H1 (cell line): ENCODE results near the gene CHPF2. TPM values are rescaled to one million over a fixed set of nuclear protein-coding genes. Genes with fewer than 3 reads are reported as not detected.

Source experiments
- CTCF ChIA-PET: fragments of 300-600 bp; sonication (Branson Sonifier 250); formaldehyde crosslinking; loops from one replicate; lab custom pipeline; 2021; ENCODE audit not compliant: partially characterized antibody; lab: Charles Lee
- POLR2A ChIA-PET: fragments of 300-600 bp; sonication (Branson Sonifier 250); formaldehyde crosslinking; loops from one replicate; lab custom pipeline; 2021; ENCODE audit warnings: inconsistent platforms; ENCODE audit not compliant: partially characterized antibody; lab: Charles Lee
- DNase-seq, 2 experiments: peaks; one replicate each; pipeline versions ENCODE4 v3.0.0 to v3.0.0-alpha.2; 2010 to 2022; ENCODE audit warnings: low spot score in 2 of 2, low read depth in 1 of 2, mixed read lengths in 1 of 2
- FAIRE-seq: peaks from 2 replicates; lab custom pipeline; 2011; peaks lifted over from hg19 to GRCh38; lab: Jason Lieb, UNC
- H2AFZ ChIP-seq: 2 replicates; pipeline ENCODE4 v1.8.1; 2012; ENCODE audit warnings: low read length, inconsistent platforms
- H2AK5ac ChIP-seq: 2 replicates; pipeline ENCODE4 v1.6.1; 2013; ENCODE audit warnings: low read depth, low read length
- H2BK120ac ChIP-seq: replicated peaks from 2 replicates; pipeline ENCODE3; 2013; ENCODE audit warnings: low read depth, low read length, inconsistent platforms
- H2BK12ac ChIP-seq: 2 replicates; pipeline ENCODE4 v1.6.1; 2013; ENCODE audit warnings: low read depth, low read length
- H2BK15ac ChIP-seq: 2 replicates; pipeline ENCODE4 v1.6.1; 2013; ENCODE audit warnings: low read length
- H2BK20ac ChIP-seq: 2 replicates; pipeline ENCODE4 v1.6.1; 2013; ENCODE audit warnings: low read length
- H2BK5ac ChIP-seq: 2 replicates; pipeline ENCODE4 v1.6.1; 2013; ENCODE audit warnings: low read depth, low read length
- H3K14ac ChIP-seq: 2 replicates; pipeline ENCODE4 v1.6.1; 2013; ENCODE audit warnings: inconsistent platforms; ENCODE audit not compliant: insufficient read length
- H3K18ac ChIP-seq: 2 replicates; pipeline ENCODE4 v1.6.1; 2013; ENCODE audit warnings: low read length; ENCODE audit errors: extremely low read depth
- H3K23ac ChIP-seq: 2 replicates; pipeline ENCODE4 v1.6.1; 2013; ENCODE audit warnings: inconsistent platforms; ENCODE audit not compliant: insufficient read length
- H3K23me2 ChIP-seq: 2 replicates; pipeline ENCODE4 v1.6.1; 2013; ENCODE audit warnings: low read depth, low read length
- H3K27ac ChIP-seq: 2 replicates; pipeline ENCODE4 v1.6.1; 2011; ENCODE audit warnings: low read depth, low read length, inconsistent platforms
- H3K27me3 ChIP-seq, 4 experiments: replicated peaks in 1 of 4; 1 replicate in 1 of 4; 2 replicates in 3 of 4; pipeline versions ENCODE4 v1.6.1 to v1.8.1; 2011 to 2013; ENCODE audit warnings: low read length in 3 of 4, mild to moderate bottlenecking in 3 of 4, inconsistent platforms in 2 of 4, mixed read lengths in 2 of 4, moderate library complexity in 1 of 4; ENCODE audit not compliant: control insufficient read depth in 3 of 4, insufficient read depth in 3 of 4; ENCODE audit errors: extremely low read depth in 1 of 4
- H3K36me3 ChIP-seq, 4 experiments: 2 replicates each; pipeline versions ENCODE4 v1.6.1 to v1.8.1; 2011 to 2013; ENCODE audit warnings: mild to moderate bottlenecking in 4 of 4, low read length in 3 of 4, moderate library complexity in 2 of 4, control low read depth in 1 of 4, inconsistent platforms in 1 of 4; ENCODE audit not compliant: insufficient read depth in 4 of 4, control insufficient read depth in 2 of 4
- H3K4ac ChIP-seq: replicated peaks from 2 replicates; pipeline ENCODE3; 2013; ENCODE audit warnings: low read length, low read depth, mixed read lengths, inconsistent platforms; ENCODE audit not compliant: insufficient read length
- H3K4me1 ChIP-seq, 4 experiments: replicated peaks in 1 of 4; 1 replicate in 1 of 4; 2 replicates in 3 of 4; pipeline versions ENCODE4 v1.6.1 to v1.8.1; 2011 to 2013; ENCODE audit warnings: low read length in 3 of 4, inconsistent platforms in 2 of 4, mixed read lengths in 1 of 4; ENCODE audit not compliant: insufficient read depth in 4 of 4, control insufficient read depth in 3 of 4
- H3K4me2 ChIP-seq, 2 experiments: 2 replicates each; pipeline versions ENCODE4 v1.6.1 to v1.8.1; 2011 to 2013; ENCODE audit warnings: low read depth in 2 of 2, low read length in 2 of 2, control low read depth in 1 of 2, inconsistent platforms in 1 of 2, mild to moderate bottlenecking in 1 of 2; ENCODE audit not compliant: insufficient read depth in 1 of 2
- H3K4me3 ChIP-seq, 4 experiments: fragments of 200-600, 300-600 bp in 1 of 4; sonication (generic), shearing (Covaris generic), sonication (Bioruptor Twin) in 1 of 4; 2 replicates each; pipeline versions ENCODE4 v1.5.1 to v1.8.1; 2011 to 2016; ENCODE audit warnings: low read length in 4 of 4, low read depth in 3 of 4, control low read depth in 2 of 4, inconsistent platforms in 2 of 4, mild to moderate bottlenecking in 2 of 4, mixed read lengths in 1 of 4, moderate library complexity in 1 of 4; ENCODE audit not compliant: insufficient read depth in 2 of 4; ENCODE audit errors: extremely low read depth in 1 of 4
- H3K56ac ChIP-seq: replicated peaks from 2 replicates; pipeline ENCODE3; 2013; ENCODE audit warnings: low read depth, mild to moderate bottlenecking, mixed read lengths, low read length, inconsistent platforms; ENCODE audit not compliant: insufficient read length
- H3K79me1 ChIP-seq: 2 replicates; pipeline ENCODE4 v1.6.1; 2013; ENCODE audit warnings: low read depth, low read length, control low read depth
- H3K79me2 ChIP-seq, 2 experiments: 2 replicates each; pipeline versions ENCODE4 v1.6.1 to v1.8.1; 2012 to 2013; ENCODE audit warnings: low read length in 2 of 2, mild to moderate bottlenecking in 2 of 2, inconsistent platforms in 1 of 2; ENCODE audit not compliant: insufficient read depth in 2 of 2, control insufficient read depth in 1 of 2
- H3K9ac ChIP-seq, 4 experiments: replicated peaks in 1 of 4; 1 replicate in 1 of 4; 2 replicates in 3 of 4; pipeline versions ENCODE4 v1.6.1 to v1.8.1; 2011 to 2013; ENCODE audit warnings: low read depth in 3 of 4, low read length in 3 of 4, control low read depth in 2 of 4, mild to moderate bottlenecking in 2 of 4, moderate library complexity in 2 of 4, inconsistent platforms in 1 of 4; ENCODE audit errors: extremely low read depth in 1 of 4
- H3K9me3 ChIP-seq, 2 experiments: 2 replicates each; pipeline versions ENCODE4 v1.6.1 to v1.8.1; 2012 to 2013; ENCODE audit warnings: mild to moderate bottlenecking in 2 of 2, moderate library complexity in 2 of 2, control low read depth in 1 of 2, inconsistent platforms in 1 of 2, low read depth in 1 of 2, low read length in 1 of 2, mixed read lengths in 1 of 2; ENCODE audit not compliant: insufficient read depth in 2 of 2
- H4K20me1 ChIP-seq, 2 experiments: replicated peaks in 1 of 2; 2 replicates each; pipeline versions ENCODE3 to v1.8.1; 2011 to 2013; ENCODE audit warnings: inconsistent platforms in 2 of 2, low read length in 2 of 2, mild to moderate bottlenecking in 1 of 2; ENCODE audit not compliant: insufficient read depth in 2 of 2, control insufficient read depth in 1 of 2
- H4K5ac ChIP-seq: 2 replicates; pipeline ENCODE4 v1.6.1; 2013; ENCODE audit warnings: low read length, low read depth, mixed read lengths, inconsistent platforms; ENCODE audit not compliant: insufficient read length
- H4K8ac ChIP-seq: 2 replicates; pipeline ENCODE4 v1.8.0; 2013; ENCODE audit warnings: mild to moderate bottlenecking, moderate library complexity, low read length, inconsistent platforms; ENCODE audit not compliant: insufficient read depth; ENCODE audit errors: extremely low read depth
- H4K91ac ChIP-seq: replicated peaks from 2 replicates; pipeline ENCODE3; 2013; ENCODE audit warnings: low read length, mixed read lengths, inconsistent platforms; ENCODE audit not compliant: insufficient read length
- CEBPB ChIP-seq: IDR thresholded peaks from 2 replicates; pipeline ENCODE4 v1.6.1; 2012; ENCODE audit warnings: low read depth, low read length
- KDM5A ChIP-seq: fragments of 200-600 bp; IDR thresholded peaks from 2 replicates; pipeline ENCODE4 v1.7.1; 2012; ENCODE audit warnings: mild to moderate bottlenecking, low read length, inconsistent platforms, mixed read lengths
- SP1 ChIP-seq: IDR thresholded peaks from 2 replicates; pipeline ENCODE4 v1.6.1; 2011; ENCODE audit warnings: low read depth, low read length
- WGBS, 2 experiments: shearing (Covaris generic) in 1 of 2; methylation state at CpG; one replicate each; pipeline versions ENCODE4 v1.1.6 to v1.1.7; 2013 to 2015; ENCODE audit warnings: low lambda C conversion rate in 2 of 2, mixed read lengths in 2 of 2, inconsistent platforms in 1 of 2, low coverage in 1 of 2, missing lambda C conversion rate in 1 of 2; ENCODE audit not compliant: insufficient replicate concordance in 2 of 2, insufficient coverage in 1 of 2, insufficient read length in 1 of 2; ENCODE audit errors: extremely low coverage in 1 of 2, missing lambda C conversion rate in 1 of 2; 5-methylcytosine and 5-hydroxymethylcytosine counted together
- polyA plus RNA-seq, 7 experiments: library from polyadenylated mRNA; depleted of rRNA in 3 of 7; stranded (reverse) in 5 of 7; unstranded in 2 of 7; fragments of >200 nt in 5 of 7; fragments of 200-250 nt in 2 of 7; gene quantifications; 1 replicate in 5 of 7; 2 replicates in 1 of 7; 4 replicates in 1 of 7; pipeline versions ENCODE4 v1.2.1 to v1.2.3, GENCODE V29; 2011 to 2013; ENCODE audit warnings: missing spikeins in 2 of 7, mixed read lengths in 2 of 7
- total RNA-seq: library from RNA; stranded (reverse); fragmentation: NEBNext Ultra II Directional; extraction: Animal tissue kit (Norgen Biotek cat#: 25700); gene quantifications from 2 replicates; pipeline ENCODE4 v1.2.1, GENCODE V29; 2021
- TF ChIP-seq, protein P1 (sequence below): IDR thresholded peaks from 2 replicates; pipeline ENCODE4 v1.6.1; 2011; ENCODE audit warnings: low read depth, mild to moderate bottlenecking, low read length; ENCODE audit not compliant: insufficient read depth

CHPF2 gene
- total and polyA plus RNA-seq, 2 of the 8 experiments (the other 6 are each of a cell fraction or from before 2014, with no cell fraction given) = 14.4 to 20.6 TPM

DNA sequence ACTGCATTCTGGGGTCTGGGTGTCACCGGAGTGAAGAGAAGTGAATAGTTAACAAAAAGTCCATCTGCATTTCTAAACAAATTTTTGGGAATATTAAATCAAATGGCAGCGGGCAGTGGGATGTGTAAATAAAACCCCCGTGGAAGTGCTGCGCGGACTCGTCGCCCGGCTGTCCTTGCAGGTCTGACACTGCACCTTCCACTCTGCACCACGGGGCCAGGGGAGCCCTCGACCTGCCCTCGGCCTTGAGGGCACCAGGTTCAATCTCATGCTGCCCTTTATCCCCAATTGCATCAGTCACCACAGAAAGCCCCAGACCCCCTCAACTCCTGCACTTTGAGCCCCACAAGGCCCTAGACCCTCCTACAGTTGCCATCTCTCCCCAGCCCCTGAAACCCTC, 22.6 kb downstream of the CHPF2 start:
- H3K14ac ChIP-seq = no peak overlapping the region
- H4K91ac ChIP-seq = no peak overlapping the region
- peaks cover 0 to 28% (median 20%) of the 10 kb centered on the region in 4 experiments; a peak in 6 of 7 replicates for H3K4me1 ChIP-seq
- H3K27me3 ChIP-seq = peaks cover 3 to 31% (median 24%) of the 10 kb centered on the region in 4 experiments
- no peak overlapping the region for H3K9ac ChIP-seq
- POLR2A ChIA-PET = interaction anchor here (0.9 to 1.7 kb wide), 2 partner anchors 11 to 18 kb away, joined by 3 to 5 read pairs; no protein-coding TSS in a partner anchor
- no peaks in the 10 kb centered on the region for H3K79me1 ChIP-seq
- TF ChIP-seq CEBPB (no peak), KDM5A (no peak), SP1 (no peak)
- TF ChIP-seq, protein P1, sequence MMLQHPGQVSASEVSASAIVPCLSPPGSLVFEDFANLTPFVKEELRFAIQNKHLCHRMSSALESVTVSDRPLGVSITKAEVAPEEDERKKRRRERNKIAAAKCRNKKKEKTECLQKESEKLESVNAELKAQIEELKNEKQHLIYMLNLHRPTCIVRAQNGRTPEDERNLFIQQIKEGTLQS = no peak
- TF ChIP-seq, all 59 proteins: peak for 0
- Histone ChIP-seq H2BK12ac (peak overlapping the region; percentile 68; the same call in 1 of the 2 replicates), H3K36me3 (no peaks in the 10 kb centered on the region), H3K56ac (no peak overlapping the region), H3K4me3 (no peak overlapping the region), H2AK5ac (no peak overlapping the region), H4K5ac (no peak overlapping the region), H3K4ac (no peak overlapping the region), H3K23ac (no peak overlapping the region), H4K8ac (no peak overlapping the region), H2BK20ac (no peak overlapping the region), H3K9me3 (no peaks in the 10 kb centered on the region), H3K4me2 (no peak overlapping the region), H3K27ac (no peak overlapping the region), H3K79me2 (no peaks in the 10 kb centered on the region), H4K20me1 (no peaks in the 10 kb centered on the region), H2AFZ (no peak overlapping the region), H2BK120ac (no peak overlapping the region), H2BK15ac (no peak overlapping the region), H3K23me2 (peaks cover 13% of the 10 kb centered on the region; the same call in 1 of the 2 replicates), H2BK5ac (no peak overlapping the region), H3K18ac (no peak overlapping the region)
- DNase-seq (no peak), FAIRE-seq (no peak)
- 87% methylated on average over 11 of the region's 11 CpGs; no CpG with 5 or more reads in 1 of the 2 experiments for WGBS, 2 experiments
- CTCF ChIA-PET = interaction anchor here (0.7 to 3.3 kb wide), 4 partner anchors 9 to 96 kb away, joined by 3 to 21 read pairs (median 4); no protein-coding TSS in a partner anchor
